DND-41 (cell line): ENCODE data around the gene SRC.

Experiments used
- ATAC-seq: fragments of 200-7000 bp; cut with Tn5 transposase; 3 replicates; pipeline ENCODE4 v1.9.1; 2021; ENCODE audit warnings: low read depth; ENCODE audit not compliant: insufficient read depth
- DNase-seq: peaks from one replicate; pipeline ENCODE4 v3.0.0-alpha.2; 2020
- H2AFZ ChIP-seq: 2 replicates; pipeline ENCODE4 v1.6.0; 2012; ENCODE audit warnings: low read depth, low read length
- H3K27ac ChIP-seq: 2 replicates; pipeline ENCODE4 v1.5.1; 2012; ENCODE audit warnings: low read length, inconsistent platforms
- H3K27me3 ChIP-seq: fragments of 200-600 bp; sonication (generic); 2 replicates; pipeline ENCODE4 v1.6.0; 2012; ENCODE audit warnings: low read length, mild to moderate bottlenecking, inconsistent platforms; ENCODE audit not compliant: insufficient read depth, poor library complexity
- H3K36me3 ChIP-seq: 2 replicates; pipeline ENCODE4 v1.5.1; 2012; ENCODE audit warnings: low read length, inconsistent platforms; ENCODE audit not compliant: insufficient read depth
- H3K4me1 ChIP-seq: 2 replicates; pipeline ENCODE4 v1.5.1; 2012; ENCODE audit warnings: mild to moderate bottlenecking, low read length; ENCODE audit not compliant: insufficient read depth
- H3K4me2 ChIP-seq: 2 replicates; pipeline ENCODE4 v1.6.0; 2012; ENCODE audit warnings: mild to moderate bottlenecking, moderate library complexity, low read length, inconsistent platforms; ENCODE audit not compliant: insufficient read depth
- H3K4me3 ChIP-seq, 2 experiments: fragments of 200-600 bp in 1 of 2; shearing (Covaris generic) in 1 of 2; 2 replicates each; pipeline ENCODE4 v1.5.1; 2012 to 2016; ENCODE audit warnings: inconsistent platforms in 2 of 2, low read length in 2 of 2, mild to moderate bottlenecking in 2 of 2, low read depth in 1 of 2, moderate library complexity in 1 of 2
- H3K79me2 ChIP-seq: 2 replicates; pipeline ENCODE4 v1.6.0; 2012; ENCODE audit warnings: low read length, inconsistent platforms; ENCODE audit not compliant: insufficient read depth
- H3K9ac ChIP-seq: 2 replicates; pipeline ENCODE4 v1.6.0; 2012; ENCODE audit warnings: low read depth, mild to moderate bottlenecking, inconsistent platforms, low read length, moderate library complexity
- H3K9me3 ChIP-seq: 2 replicates; pipeline ENCODE4 v1.5.1; 2012; ENCODE audit warnings: low read length, moderate library complexity, mild to moderate bottlenecking, inconsistent platforms; ENCODE audit not compliant: insufficient read depth, severe bottlenecking
- H4K20me1 ChIP-seq: 2 replicates; pipeline ENCODE4 v1.6.0; 2012; ENCODE audit warnings: low read length; ENCODE audit not compliant: insufficient read depth
- CTCF ChIP-seq: IDR thresholded peaks from 2 replicates; pipeline ENCODE4 v1.5.1; 2012; ENCODE audit warnings: borderline replicate concordance, low read length, moderate library complexity, mild to moderate bottlenecking; ENCODE audit not compliant: poor library complexity, severe bottlenecking; ENCODE audit errors: extremely low read depth
- EZH2 ChIP-seq: IDR thresholded peaks from 3 replicates; pipeline ENCODE4 v1.6.1; 2012; ENCODE audit warnings: borderline replicate concordance, low read depth, mild to moderate bottlenecking, moderate library complexity, low read length, inconsistent platforms; ENCODE audit not compliant: severe bottlenecking

The SRC gene

GRCh38 chr20:37309936-37310590 lies 35.9 kb upstream of the SRC start:
- no peak overlapping the region for H3K9ac ChIP-seq
- no peak overlapping the region for H3K4me3 ChIP-seq
- no peaks in the 10 kb centered on the region for H3K9me3 ChIP-seq
- peaks cover 56% of the 10 kb centered on the region for H3K79me2 ChIP-seq
- DNase-seq: no peak
- H3K36me3 ChIP-seq: peaks cover 69% of the 10 kb centered on the region
- H3K4me2 ChIP-seq: no peak overlapping the region
- H2AFZ ChIP-seq: no peak overlapping the region
- H3K4me1 ChIP-seq: no peaks in the 10 kb centered on the region
- TF ChIP-seq EZH2 (no peak), CTCF (no peak)
- H3K27ac ChIP-seq: no peak overlapping the region
- H3K27me3 ChIP-seq: no peaks in the 10 kb centered on the region
- peaks cover 55% of the 10 kb centered on the region for H4K20me1 ChIP-seq
- no peak for ATAC-seq

- ATAC-seq (no peak), DNase-seq (no peak)
- Histone ChIP-seq H3K79me2 (peaks cover 52% of the 10 kb centered on the region), H3K36me3 (peaks cover 73% of the 10 kb centered on the region), H3K4me1 (0 out of 2 replicates have a peak, but pooled peaks cover 3% of the 10 kb centered on the region), H3K27ac (no peak overlapping the region), H3K9me3 (no peaks in the 10 kb centered on the region), H4K20me1 (peaks cover 62% of the 10 kb centered on the region), H3K9ac (no peak overlapping the region), H3K27me3 (no peaks in the 10 kb centered on the region), H3K4me3 (no peak overlapping the region), H3K4me2 (no peak overlapping the region), H2AFZ (no peak overlapping the region)
- TF ChIP-seq EZH2: no peak
- no peak for TF ChIP-seq CTCF
Observed at GRCh38 chr20:37310951-37311350, 35.0 kb upstream of the SRC start.

- Histone ChIP-seq H3K27me3 (no peaks in the 10 kb centered on the region), H3K4me3 (no peak overlapping the region), H3K9me3 (no peaks in the 10 kb centered on the region), H3K4me2 (no peak overlapping the region), H4K20me1 (peaks cover 69% of the 10 kb centered on the region), H3K9ac (no peak overlapping the region), H2AFZ (no peak overlapping the region), H3K36me3 (peaks cover 75% of the 10 kb centered on the region), H3K4me1 (peaks cover 9% of the 10 kb centered on the region; the same call in 1 of the 2 replicates), H3K79me2 (peaks cover 49% of the 10 kb centered on the region), H3K27ac (no peak overlapping the region)
- TF ChIP-seq CTCF: no peak
- no peak for TF ChIP-seq EZH2
- ATAC-seq (no peak), DNase-seq (no peak)
Observed at GRCh38 chr20:37311710-37312355, 34.1 kb upstream of the SRC start.
